GM12873 (cell line): ENCODE measurements around the gene SAMD4B.
A peak's percentile ranks its signal among the peaks of the same experiment; 100 is the strongest.

Experiments used
- TF ChIP-seq, protein P1 (sequence below): IDR thresholded peaks from 2 replicates; pipeline ENCODE4 v1.5.1; 2012; ENCODE audit warnings: low read depth, mild to moderate bottlenecking, moderate library complexity, low read length, control low read depth; ENCODE audit not compliant: insufficient read depth; ENCODE audit errors: missing control alignments

Gene SAMD4B

DNA sequence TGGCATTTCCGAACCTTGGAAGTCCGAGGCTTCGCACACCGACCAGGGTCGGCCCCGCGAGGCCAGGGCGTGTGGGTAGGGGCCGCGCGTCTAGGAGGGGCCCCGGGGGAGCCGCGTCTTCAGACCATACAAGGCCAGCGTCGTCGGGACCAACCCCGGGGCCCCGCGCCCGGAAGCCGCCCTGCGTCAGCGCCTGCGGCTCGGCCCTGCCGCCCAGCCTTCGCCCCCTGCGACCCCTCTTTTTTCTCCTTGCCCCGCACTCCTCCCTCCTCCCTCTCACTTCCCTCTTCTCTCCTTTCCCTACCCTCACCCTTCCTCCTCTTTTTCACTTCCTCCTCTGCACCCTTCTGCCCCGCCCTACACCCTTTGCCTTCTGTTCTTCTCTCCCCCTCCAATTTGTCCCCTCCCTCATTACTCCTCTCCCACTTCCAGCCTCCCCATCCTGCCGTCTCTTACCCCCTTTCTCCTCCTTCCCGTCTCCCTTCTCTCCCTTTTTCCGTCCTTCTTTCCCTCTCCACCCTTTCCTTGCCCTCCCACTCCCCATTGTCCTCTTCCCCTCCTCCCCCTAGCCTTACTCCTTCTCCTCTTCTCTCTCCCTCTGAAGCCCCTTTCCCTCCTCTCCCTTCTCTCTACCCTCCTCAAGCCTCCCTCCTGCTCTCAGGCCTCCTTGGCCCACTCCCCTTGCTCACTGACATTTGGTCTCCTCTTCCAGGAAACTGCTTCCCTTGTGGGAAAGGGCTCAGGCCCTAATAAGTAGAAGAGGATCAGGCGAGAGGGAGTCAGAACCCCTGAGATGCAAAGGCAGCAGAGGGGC is 68.0 kb downstream of the SAMD4B start:
- TF ChIP-seq, protein P1, sequence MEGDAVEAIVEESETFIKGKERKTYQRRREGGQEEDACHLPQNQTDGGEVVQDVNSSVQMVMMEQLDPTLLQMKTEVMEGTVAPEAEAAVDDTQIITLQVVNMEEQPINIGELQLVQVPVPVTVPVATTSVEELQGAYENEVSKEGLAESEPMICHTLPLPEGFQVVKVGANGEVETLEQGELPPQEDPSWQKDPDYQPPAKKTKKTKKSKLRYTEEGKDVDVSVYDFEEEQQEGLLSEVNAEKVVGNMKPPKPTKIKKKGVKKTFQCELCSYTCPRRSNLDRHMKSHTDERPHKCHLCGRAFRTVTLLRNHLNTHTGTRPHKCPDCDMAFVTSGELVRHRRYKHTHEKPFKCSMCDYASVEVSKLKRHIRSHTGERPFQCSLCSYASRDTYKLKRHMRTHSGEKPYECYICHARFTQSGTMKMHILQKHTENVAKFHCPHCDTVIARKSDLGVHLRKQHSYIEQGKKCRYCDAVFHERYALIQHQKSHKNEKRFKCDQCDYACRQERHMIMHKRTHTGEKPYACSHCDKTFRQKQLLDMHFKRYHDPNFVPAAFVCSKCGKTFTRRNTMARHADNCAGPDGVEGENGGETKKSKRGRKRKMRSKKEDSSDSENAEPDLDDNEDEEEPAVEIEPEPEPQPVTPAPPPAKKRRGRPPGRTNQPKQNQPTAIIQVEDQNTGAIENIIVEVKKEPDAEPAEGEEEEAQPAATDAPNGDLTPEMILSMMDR = no peak

GRCh38 chr19:39410831-39411080 is 68.5 kb downstream of the SAMD4B start:
- TF ChIP-seq, protein P1 = no peak

- TF ChIP-seq, protein P1 = no peak
Observed at GRCh38 chr19:39411081-39411831, 69.0 kb downstream of the SAMD4B start.

DNA sequence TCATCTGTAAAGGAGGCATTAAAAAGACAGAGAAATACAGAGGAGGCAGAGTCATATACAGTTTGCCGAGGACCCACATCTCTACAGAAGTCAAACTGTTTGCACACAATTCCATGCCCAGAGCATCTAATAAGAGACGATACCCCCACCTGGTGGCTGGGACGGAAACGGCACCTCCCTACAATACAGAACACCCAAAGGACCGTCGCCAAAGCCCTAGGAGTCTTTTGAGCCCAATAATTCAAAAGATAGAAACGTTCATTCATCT is 69.5 kb downstream of the SAMD4B start:
- TF ChIP-seq, protein P1 = peak; percentile 89

GRCh38 chr19:39412100-39412866 is 70.1 kb downstream of the SAMD4B start, which contains the start of gene PLEKHG2:
Gene PLEKHG2, plus strand, starts transcription at chr19:39412669. Its CDS starts 1,418 bp downstream, at chr19:39414087.
- TF ChIP-seq, protein P1 = peak; percentile 84

DNA sequence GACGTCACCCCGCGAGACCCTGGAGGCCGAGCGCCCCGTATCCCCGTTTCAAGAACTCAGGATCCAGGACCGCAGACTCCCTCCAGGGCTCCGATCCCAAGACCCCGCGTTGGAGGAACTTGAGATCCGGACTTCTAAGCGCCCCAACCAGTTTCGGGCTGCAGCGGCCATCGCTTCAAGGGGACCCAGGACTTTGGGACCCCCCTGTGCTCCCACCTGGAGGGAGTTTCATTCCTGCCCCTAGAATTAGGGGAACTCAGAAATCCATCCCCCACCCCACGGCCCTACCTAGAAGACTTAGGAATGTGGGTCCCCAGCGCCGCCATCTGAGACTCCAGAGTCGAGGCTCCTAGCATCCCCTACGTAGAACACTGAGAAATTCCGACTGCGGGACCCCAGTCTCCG is 70.6 kb downstream of the SAMD4B start:
- TF ChIP-seq, protein P1 = no peak
